22Rv1 (cell line): ENCODE data around the gene CBLIF.

Source experiments
- H3K27ac ChIP-seq: fragments of 450-650 bp; 2 replicates; pipeline ENCODE4 v1.5.1; 2017
- CTCF ChIP-seq: fragments of 450-650 bp; IDR thresholded peaks from 2 replicates; pipeline ENCODE4 v1.5.1; 2017; ENCODE audit warnings: mild to moderate bottlenecking
- ZFX ChIP-seq: fragments of 450-650 bp; IDR thresholded peaks from 2 replicates; pipeline ENCODE4 v1.6.1; 2017; ENCODE audit warnings: antibody characterized with exemption, borderline replicate concordance

Gene CBLIF

GRCh38 chr11:59877325-59877724 lies 32.0 kb upstream of the CBLIF start:
- H3K27ac ChIP-seq = no peak overlapping the region
- TF ChIP-seq CTCF = no peak
- no peak for TF ChIP-seq ZFX

- no peak overlapping the region for H3K27ac ChIP-seq
- TF ChIP-seq CTCF (no peak), ZFX (no peak)
Measured at GRCh38 chr11:59875856-59876519, 30.7 kb upstream of the CBLIF start.

GRCh38 chr11:59872076-59872475 lies 26.8 kb upstream of the CBLIF start:
- TF ChIP-seq CTCF (no peak), ZFX (no peak)
- no peak overlapping the region for H3K27ac ChIP-seq

- TF ChIP-seq ZFX = no peak
- TF ChIP-seq CTCF = no peak
- no peak overlapping the region for H3K27ac ChIP-seq
Measured at GRCh38 chr11:59867946-59868345, 22.6 kb upstream of the CBLIF start.

GRCh38 chr11:59866836-59867235 lies 21.5 kb upstream of the CBLIF start:
- TF ChIP-seq ZFX (no peak), CTCF (no peak)

GRCh38 chr11:59866397-59866796 lies 21.1 kb upstream of the CBLIF start, which contains the start of gene TCN1:
TCN1 (minus strand) TSS chr11:59866487; CDS start chr11:59866470, 17 bp downstream.
- TF ChIP-seq ZFX = no peak
- TF ChIP-seq CTCF = 0 out of 2 replicates have a peak, but pooled peaks have one; percentile 13
- H3K27ac ChIP-seq = no peak within 1 kb of the TSS

More at GRCh38 chr11:59866836-59867235, 21.5 kb upstream of the CBLIF start:
- H3K27ac ChIP-seq = no peak overlapping the region

GRCh38 chr11:59865031-59865430 lies 19.7 kb upstream of the CBLIF start:
- no peak overlapping the region for H3K27ac ChIP-seq
- TF ChIP-seq CTCF = no peak
- TF ChIP-seq ZFX = no peak
